Testis (tissue), 2 donors: Measurements from ENCODE around the gene SLC4A2.

Experiments used
- POLR2A ChIP-seq: fragments of 450-650 bp; IDR thresholded peaks from one replicate; pipeline ENCODE4 v1.6.1; 2017; ENCODE audit warnings: antibody characterized with exemption, mild to moderate bottlenecking, moderate library complexity
- TF ChIP-seq, protein P1 (sequence below), 3 experiments: fragments of 450-650 bp in 2 of 3; fragments of 200-600 bp in 1 of 3; sonication (generic) in 1 of 3; IDR thresholded peaks; one replicate each; pipeline ENCODE4 v1.5.1; 2016 to 2019; ENCODE audit warnings: antibody characterized with exemption in 3 of 3, mild to moderate bottlenecking in 2 of 3, moderate library complexity in 1 of 3

DNA sequence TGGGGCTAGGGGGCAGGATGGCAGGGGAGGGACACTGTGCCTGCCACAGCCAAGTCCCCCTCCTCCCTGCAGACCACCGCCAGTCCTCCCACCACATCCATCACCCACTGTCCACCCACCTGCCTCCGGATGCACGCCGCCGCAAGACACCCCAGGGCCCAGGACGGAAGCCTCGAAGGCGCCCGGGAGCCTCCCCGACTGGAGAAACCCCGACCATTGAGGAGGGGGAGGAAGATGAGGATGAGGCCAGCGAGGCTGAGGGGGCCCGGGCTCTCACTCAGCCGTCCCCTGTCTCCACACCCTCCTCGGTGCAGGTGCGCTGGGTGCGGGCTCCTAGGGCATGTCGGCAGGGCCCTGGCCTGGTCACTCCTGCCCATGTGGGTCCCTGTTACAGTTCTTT is 5.1 kb downstream of the SLC4A2 start:
- no peak for TF ChIP-seq POLR2A
- TF ChIP-seq, protein P1, sequence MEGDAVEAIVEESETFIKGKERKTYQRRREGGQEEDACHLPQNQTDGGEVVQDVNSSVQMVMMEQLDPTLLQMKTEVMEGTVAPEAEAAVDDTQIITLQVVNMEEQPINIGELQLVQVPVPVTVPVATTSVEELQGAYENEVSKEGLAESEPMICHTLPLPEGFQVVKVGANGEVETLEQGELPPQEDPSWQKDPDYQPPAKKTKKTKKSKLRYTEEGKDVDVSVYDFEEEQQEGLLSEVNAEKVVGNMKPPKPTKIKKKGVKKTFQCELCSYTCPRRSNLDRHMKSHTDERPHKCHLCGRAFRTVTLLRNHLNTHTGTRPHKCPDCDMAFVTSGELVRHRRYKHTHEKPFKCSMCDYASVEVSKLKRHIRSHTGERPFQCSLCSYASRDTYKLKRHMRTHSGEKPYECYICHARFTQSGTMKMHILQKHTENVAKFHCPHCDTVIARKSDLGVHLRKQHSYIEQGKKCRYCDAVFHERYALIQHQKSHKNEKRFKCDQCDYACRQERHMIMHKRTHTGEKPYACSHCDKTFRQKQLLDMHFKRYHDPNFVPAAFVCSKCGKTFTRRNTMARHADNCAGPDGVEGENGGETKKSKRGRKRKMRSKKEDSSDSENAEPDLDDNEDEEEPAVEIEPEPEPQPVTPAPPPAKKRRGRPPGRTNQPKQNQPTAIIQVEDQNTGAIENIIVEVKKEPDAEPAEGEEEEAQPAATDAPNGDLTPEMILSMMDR (IDR thresholded peaks at IDR 0.05), result no peak
